PC-9 (cell line): ENCODE results near the gene JMJD8. TPM values are rescaled to one million over a fixed set of nuclear protein-coding genes. Genes with fewer than 3 reads are reported as not detected.

ENCODE experiments used
- BruUV-seq: library from RNA; stranded (reverse); fragments of 400-500 nt; replicated peaks from 2 replicates; lab custom pipeline; 2021; lab: Mats Ljungman, UMichigan
- CTCF ChIA-PET: fragments of 300-600 bp; sonication (Branson Sonifier 250); formaldehyde crosslinking; loops from one replicate; lab custom pipeline; 2022; ENCODE audit warnings: antibody characterized with exemption; lab: Charles Lee
- POLR2A ChIA-PET: fragments of 300-600 bp; sonication (Branson Sonifier 250); formaldehyde crosslinking; loops from one replicate; lab custom pipeline; 2022; ENCODE audit warnings: antibody characterized with exemption; ENCODE audit not compliant: unreplicated experiment; lab: Charles Lee
- DNase-seq, 2 experiments: peaks; one replicate each; pipeline versions ENCODE4 v3.0.0 to v3.0.0-alpha.2; 2015 to 2022; ENCODE audit warnings: mixed read lengths in 1 of 2
- H2AFZ ChIP-seq: fragments of 200-600 bp; sonication (generic); 2 replicates; pipeline ENCODE4 v1.8.1; 2017; ENCODE audit warnings: antibody characterized with exemption
- H3F3A ChIP-seq: fragments of 200-600 bp; sonication (generic); 2 replicates; pipeline ENCODE4 v1.8.1; 2017; ENCODE audit warnings: antibody characterized with exemption, mild to moderate bottlenecking, low read depth; ENCODE audit not compliant: insufficient read depth
- H3K27ac ChIP-seq: fragments of 200-600 bp; sonication (generic); 2 replicates; pipeline ENCODE4 v1.6.1; 2016; ENCODE audit warnings: mixed run types
- H3K27me3 ChIP-seq: fragments of 200-600 bp; sonication (generic); 2 replicates; pipeline ENCODE4 v1.6.1; 2016; ENCODE audit warnings: low read depth, mixed run types; ENCODE audit not compliant: insufficient read depth
- H3K36me3 ChIP-seq: fragments of 200-600 bp; sonication (generic); 2 replicates; pipeline ENCODE4 v1.6.1; 2016; ENCODE audit warnings: low read depth, mixed run types
- H3K4me1 ChIP-seq: fragments of 200-600 bp; sonication (generic); replicated peaks from 2 replicates; pipeline ENCODE4 v1.6.1; 2016; ENCODE audit warnings: mixed run types; ENCODE audit not compliant: insufficient read depth
- H3K4me2 ChIP-seq: fragments of 200-600 bp; sonication (generic); 2 replicates; pipeline ENCODE4 v1.6.1; 2017; ENCODE audit warnings: mixed run types
- H3K4me3 ChIP-seq: fragments of 200-600 bp; sonication (generic); 2 replicates; pipeline ENCODE4 v1.6.1; 2016; ENCODE audit warnings: mixed run types
- H3K79me2 ChIP-seq: fragments of 200-600 bp; sonication (generic); 2 replicates; pipeline ENCODE4 v1.6.1; 2017; ENCODE audit warnings: low read depth, mixed run types
- H3K9me2 ChIP-seq: fragments of 200-600 bp; sonication (generic); 2 replicates; pipeline ENCODE4 v1.8.1; 2017; ENCODE audit warnings: mild to moderate bottlenecking; ENCODE audit not compliant: insufficient read depth
- H3K9me3 ChIP-seq: fragments of 200-600 bp; sonication (generic); 2 replicates; pipeline ENCODE4 v1.8.1; 2016; ENCODE audit warnings: low read depth; ENCODE audit not compliant: insufficient read depth
- H4K20me1 ChIP-seq: fragments of 200-600 bp; sonication (generic); 2 replicates; pipeline ENCODE4 v1.8.1; 2017; ENCODE audit not compliant: insufficient read depth
- EZH2 ChIP-seq: fragments of 200-600 bp; sonication (generic); IDR thresholded peaks from 2 replicates; pipeline ENCODE4 v1.8.0; 2017; ENCODE audit warnings: antibody characterized with exemption, low read depth
- intact Hi-C: fragments of 100-400 bp; cut with micrococcal nuclease; formaldehyde crosslinking; loops from one replicate; pipeline ENCODE4 v1.10.0; 2022; ENCODE audit not compliant: unreplicated experiment
- total RNA-seq: library from RNA; stranded (reverse); gene quantifications from 2 replicates; pipeline ENCODE4 v1.2.3, GENCODE V29; 2021
- TF ChIP-seq, protein P1 (sequence below): fragments of 200-600 bp; sonication (generic); conservative IDR thresholded peaks from 2 replicates; pipeline ENCODE4 v1.6.1; 2017; ENCODE audit warnings: mixed run types, antibody characterized with exemption, mild to moderate bottlenecking, moderate library complexity

Gene JMJD8
- total RNA-seq, 1 experiment from 2014 or later: 57.4 TPM

- no peaks in the 10 kb centered on the region for H3K79me2 ChIP-seq
- intact Hi-C loops: loop anchor here (1.0 kb wide), 1 partner anchor 12 kb away; the partner anchor contains the start of gene CIAO3
- H3K27ac ChIP-seq: no peak overlapping the region
These were observed 44.2 kb upstream of the JMJD8 start for GRCh38 chr16:728131-728889.

DNA sequence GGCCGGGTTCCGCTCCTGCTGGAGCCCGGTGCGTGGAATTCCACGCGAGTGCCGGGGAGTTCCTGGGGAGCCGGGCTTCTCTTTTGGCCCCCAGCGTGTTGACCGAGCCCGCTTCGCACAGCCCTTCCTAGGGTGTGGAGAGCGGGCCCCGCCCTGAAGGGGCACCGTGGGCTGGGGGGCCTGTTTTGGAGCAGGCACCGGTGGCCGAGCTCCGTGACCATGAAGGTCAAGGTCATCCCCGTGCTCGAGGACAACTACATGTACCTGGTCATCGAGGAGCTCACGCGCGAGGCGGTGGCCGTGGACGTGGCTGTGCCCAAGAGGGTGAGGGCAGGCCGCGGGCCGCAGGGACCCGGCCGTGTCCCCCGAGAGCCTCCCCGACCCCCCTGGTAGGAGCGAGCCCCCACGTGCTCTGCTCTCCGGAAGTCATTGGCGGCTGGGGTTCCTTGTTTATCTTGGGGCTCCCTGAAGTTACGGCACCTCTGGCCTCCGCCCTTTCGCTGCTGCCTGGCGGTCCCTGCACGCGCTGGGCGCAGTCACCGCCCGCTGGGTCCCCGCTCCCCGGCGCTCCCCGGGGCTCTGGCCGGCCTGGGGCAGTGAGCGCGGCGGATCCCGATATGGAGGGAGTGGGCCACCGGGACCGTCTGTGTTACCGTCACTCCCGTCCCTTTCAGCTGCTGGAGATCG, 43.3 kb upstream of the JMJD8 start:
- peaks cover 20% of the 10 kb centered on the region for H3F3A ChIP-seq
- POLR2A ChIA-PET: interaction anchor here (0.5 to 1.0 kb wide), 9 partner anchors 8 to 374 kb away, joined by 3 to 26 read pairs (median 6); partner anchors contain the start of genes METRN, MSLN and RPUSD1
- H3K4me1 ChIP-seq: no peaks in the 10 kb centered on the region
- H3K27ac ChIP-seq: no peak overlapping the region
- CTCF ChIA-PET: interaction anchor here (0.6 to 1.0 kb wide), 2 partner anchors 15 to 34 kb away, joined by 3 to 4 read pairs; no protein-coding TSS in a partner anchor
- peak; percentile 31 to 40 for DNase-seq
- TF ChIP-seq, protein P1, sequence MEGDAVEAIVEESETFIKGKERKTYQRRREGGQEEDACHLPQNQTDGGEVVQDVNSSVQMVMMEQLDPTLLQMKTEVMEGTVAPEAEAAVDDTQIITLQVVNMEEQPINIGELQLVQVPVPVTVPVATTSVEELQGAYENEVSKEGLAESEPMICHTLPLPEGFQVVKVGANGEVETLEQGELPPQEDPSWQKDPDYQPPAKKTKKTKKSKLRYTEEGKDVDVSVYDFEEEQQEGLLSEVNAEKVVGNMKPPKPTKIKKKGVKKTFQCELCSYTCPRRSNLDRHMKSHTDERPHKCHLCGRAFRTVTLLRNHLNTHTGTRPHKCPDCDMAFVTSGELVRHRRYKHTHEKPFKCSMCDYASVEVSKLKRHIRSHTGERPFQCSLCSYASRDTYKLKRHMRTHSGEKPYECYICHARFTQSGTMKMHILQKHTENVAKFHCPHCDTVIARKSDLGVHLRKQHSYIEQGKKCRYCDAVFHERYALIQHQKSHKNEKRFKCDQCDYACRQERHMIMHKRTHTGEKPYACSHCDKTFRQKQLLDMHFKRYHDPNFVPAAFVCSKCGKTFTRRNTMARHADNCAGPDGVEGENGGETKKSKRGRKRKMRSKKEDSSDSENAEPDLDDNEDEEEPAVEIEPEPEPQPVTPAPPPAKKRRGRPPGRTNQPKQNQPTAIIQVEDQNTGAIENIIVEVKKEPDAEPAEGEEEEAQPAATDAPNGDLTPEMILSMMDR: no peak
- TF ChIP-seq EZH2: no peak
- H3K4me3 ChIP-seq: peak overlapping the region; percentile 93
- BruUV-seq: TSS peak; percentile 33
- H3K79me2 ChIP-seq: no peaks in the 10 kb centered on the region
- peaks cover 4% of the 10 kb centered on the region; the same call in 1 of the 2 replicates for H4K20me1 ChIP-seq
- H3K9me2 ChIP-seq: no peaks in the 10 kb centered on the region
- H2AFZ ChIP-seq: peak overlapping the region; percentile 74
- H3K27me3 ChIP-seq: no peaks in the 10 kb centered on the region
- H3K36me3 ChIP-seq: no peaks in the 10 kb centered on the region
- intact Hi-C loops: no loop called here
- H3K4me2 ChIP-seq: peak overlapping the region; percentile 99
- H3K9me3 ChIP-seq: no peaks in the 10 kb centered on the region

More at GRCh38 chr16:728131-728889, 44.2 kb upstream of the JMJD8 start:
- Histone ChIP-seq H4K20me1 (peaks cover 4% of the 10 kb centered on the region; the same call in 1 of the 2 replicates), H3K9me3 (no peaks in the 10 kb centered on the region), H3K4me1 (no peaks in the 10 kb centered on the region), H2AFZ (no peak overlapping the region), H3K9me2 (no peaks in the 10 kb centered on the region), H3K36me3 (no peaks in the 10 kb centered on the region), H3K4me3 (peak overlapping the region; percentile 93; the same call in 1 of the 2 replicates), H3K4me2 (peak overlapping the region; percentile 99), H3F3A (peaks cover 25% of the 10 kb centered on the region), H3K27me3 (no peaks in the 10 kb centered on the region)
- DNase-seq: peak; percentile 70 to 87
- TF ChIP-seq, protein P1: no peak
- TF ChIP-seq EZH2: no peak
- ChIA-PET CTCF (interaction anchor here (0.6 to 1.0 kb wide), 2 partner anchors 16 to 33 kb away, joined by 3 to 4 read pairs; no protein-coding TSS in a partner anchor), POLR2A (interaction anchor here (0.5 to 1.0 kb wide), 10 partner anchors 8 to 375 kb away, joined by 3 to 26 read pairs (median 5); partner anchors contain the start of genes METRN, MSLN and RPUSD1)
- BruUV-seq: no TSS peak
